ENCODE data around the gene LCP1.

DNA sequence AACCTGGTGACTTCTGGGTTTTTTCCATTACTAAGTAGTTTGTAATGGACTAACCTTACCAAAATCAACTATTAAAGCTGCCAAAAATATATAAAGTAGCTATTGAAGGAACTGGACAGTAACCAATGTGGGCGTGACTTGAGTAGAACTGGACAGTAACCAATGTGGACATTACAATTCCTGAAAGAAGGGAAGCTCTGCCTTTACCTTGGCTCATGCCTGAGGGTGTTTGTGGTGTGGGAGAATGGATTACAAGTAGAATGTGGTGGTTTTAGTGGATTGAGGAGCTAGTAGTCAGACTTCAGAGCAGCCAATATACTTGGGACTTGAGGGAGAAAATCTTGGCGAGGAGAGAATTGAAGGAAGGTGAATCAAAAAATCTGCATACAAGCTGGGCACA is 47.3 kb upstream of the LCP1 start:
- TF ChIP-seq CTCF (IDR thresholded peaks at IDR 0.05) (no peak), POLR2A (IDR thresholded peaks at IDR 0.05) (no peak)
